Psoas muscle (tissue), 8 donors: Measurements from ENCODE around the gene MUC4. TPM values are rescaled to one million over a fixed set of nuclear protein-coding genes. Genes with fewer than 3 reads are reported as not detected.
A peak's percentile ranks its signal among the peaks of the same experiment; 100 is the strongest.

Experiments used
- ATAC-seq, 4 donors: fragments of 200-7000 bp; cut with Tn5 transposase; one replicate each; pipeline ENCODE4 v1.9.1; 2020; ENCODE audit warnings: moderate library complexity in 3 of 4, mild to moderate bottlenecking in 2 of 4
- DNase-seq, 2 donors: peaks; one replicate each; pipeline ENCODE4 v3.0.0-alpha.2; 2020
- H3K27ac ChIP-seq: fragments of 200-600 bp; one replicate; pipeline ENCODE4 v1.8.0; 2022
- H3K27me3 ChIP-seq, 3 donors: fragments of 200-600 bp in 1 of 3; one replicate each; pipeline versions ENCODE4 v1.6.1 to v1.8.0; 2013 to 2022; ENCODE audit warnings: low read length in 2 of 3, mild to moderate bottlenecking in 2 of 3, moderate library complexity in 1 of 3; ENCODE audit not compliant: insufficient read depth in 3 of 3
- H3K36me3 ChIP-seq, 2 donors: fragments of 200-600 bp in 1 of 2; one replicate each; pipeline versions ENCODE4 v1.6.1 to v1.8.0; 2013 to 2022; ENCODE audit warnings: low read depth in 1 of 2, mild to moderate bottlenecking in 1 of 2, moderate library complexity in 1 of 2; ENCODE audit not compliant: insufficient read depth in 1 of 2
- H3K4me1 ChIP-seq: fragments of 200-600 bp; one replicate; pipeline ENCODE4 v1.8.0; 2022
- H3K4me3 ChIP-seq: fragments of 200-600 bp; one replicate; pipeline ENCODE4 v1.8.0; 2022; ENCODE audit warnings: mild to moderate bottlenecking
- H3K9me3 ChIP-seq: fragments of 200-600 bp; one replicate; pipeline ENCODE4 v1.8.0; 2022
- WGBS, 3 donors: extraction: QIAGEN DNeasy Blood & Tissue Kit; methylation state at CpG; one replicate each; pipeline versions ENCODE4 v1.1.6 to v1.1.7; 2013; 5-methylcytosine and 5-hydroxymethylcytosine counted together
- intact Hi-C, 2 donors: fragments of 100-400 bp; cut with DNase I; formaldehyde crosslinking; loops; one replicate each; pipeline versions ENCODE4 v1.11.0 to v1.14.2; 2022
- polyA plus RNA-seq, 3 donors: library from polyadenylated mRNA; stranded (reverse); fragments of 200-250 nt; gene quantifications; one replicate each; pipeline ENCODE4 v1.2.3, GENCODE V29; 2013
- total RNA-seq, 4 donors: library from RNA; stranded (reverse); fragmentation: NEBNext Ultra II Directional in 2 of 4; extraction: Animal tissue kit (Norgen Biotek cat#: 25700) in 2 of 4; gene quantifications; one replicate each; pipeline versions ENCODE4 v1.2.1 to v1.2.4, GENCODE V29; 2021 to 2023
- TF ChIP-seq, protein P1 (sequence below): fragments of 200-600 bp; IDR thresholded peaks from one replicate; pipeline ENCODE4 v1.8.0; 2022; ENCODE audit warnings: antibody characterized with exemption
- donor health status: healthy with polysubstance abuse.
- donor health status: DM: no; HTN: no; CAD: no; lungs with moderate emphysema.
- donor health status: Bipolar disorder and iron deficiency.
- donor health status: healthy.
- donor health status: DM: yes; HTN: yes; CAD: no.
- donor health status: DM: no; HTN: no; CAD: no.
- donor health status: DM: no; HTN: no; CAD: no.
- donor health status: DM: yes; HTN: yes; CAD: no.

Gene MUC4
- total and polyA plus RNA-seq, 7 donors, result 0.01 to 0.08 (median 0.02) TPM; not detected in 4

DNA sequence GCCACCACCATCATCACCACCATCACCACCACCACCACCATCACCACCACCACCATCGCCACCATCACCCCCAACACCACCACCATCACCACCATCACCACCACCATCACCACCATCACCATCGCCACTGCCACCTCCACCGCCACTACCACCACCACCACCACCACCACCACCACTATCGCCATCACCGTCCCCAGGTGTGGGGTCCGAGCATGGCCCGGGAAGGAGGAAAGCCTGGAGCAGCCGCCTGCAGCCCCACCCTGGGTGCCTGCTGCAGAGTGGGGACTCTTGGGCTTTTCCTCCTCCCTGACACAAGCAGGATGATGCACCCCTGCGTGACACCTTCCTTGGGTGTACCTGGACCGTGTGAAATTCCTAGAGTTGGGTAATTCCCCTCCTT, 43.9 kb downstream of the MUC4 start:
- TF ChIP-seq, protein P1, sequence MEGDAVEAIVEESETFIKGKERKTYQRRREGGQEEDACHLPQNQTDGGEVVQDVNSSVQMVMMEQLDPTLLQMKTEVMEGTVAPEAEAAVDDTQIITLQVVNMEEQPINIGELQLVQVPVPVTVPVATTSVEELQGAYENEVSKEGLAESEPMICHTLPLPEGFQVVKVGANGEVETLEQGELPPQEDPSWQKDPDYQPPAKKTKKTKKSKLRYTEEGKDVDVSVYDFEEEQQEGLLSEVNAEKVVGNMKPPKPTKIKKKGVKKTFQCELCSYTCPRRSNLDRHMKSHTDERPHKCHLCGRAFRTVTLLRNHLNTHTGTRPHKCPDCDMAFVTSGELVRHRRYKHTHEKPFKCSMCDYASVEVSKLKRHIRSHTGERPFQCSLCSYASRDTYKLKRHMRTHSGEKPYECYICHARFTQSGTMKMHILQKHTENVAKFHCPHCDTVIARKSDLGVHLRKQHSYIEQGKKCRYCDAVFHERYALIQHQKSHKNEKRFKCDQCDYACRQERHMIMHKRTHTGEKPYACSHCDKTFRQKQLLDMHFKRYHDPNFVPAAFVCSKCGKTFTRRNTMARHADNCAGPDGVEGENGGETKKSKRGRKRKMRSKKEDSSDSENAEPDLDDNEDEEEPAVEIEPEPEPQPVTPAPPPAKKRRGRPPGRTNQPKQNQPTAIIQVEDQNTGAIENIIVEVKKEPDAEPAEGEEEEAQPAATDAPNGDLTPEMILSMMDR, result no peak
- Histone ChIP-seq H3K36me3 (no peaks in the 10 kb centered on the region), H3K9me3 (no peaks in the 10 kb centered on the region), H3K4me1 (no peaks in the 10 kb centered on the region), H3K27ac (no peak overlapping the region), H3K27me3 (peaks cover 0 to 12% (median 4%) of the 10 kb centered on the region in 3 donors), H3K4me3 (no peak overlapping the region)
- ATAC-seq, result no peak
- no peak for DNase-seq
- 78 to 92% (median 85%) methylated on average over 9 to 10 of the region's 10 CpGs for WGBS, 3 donors
- intact Hi-C loops, result no loop called here

DNA sequence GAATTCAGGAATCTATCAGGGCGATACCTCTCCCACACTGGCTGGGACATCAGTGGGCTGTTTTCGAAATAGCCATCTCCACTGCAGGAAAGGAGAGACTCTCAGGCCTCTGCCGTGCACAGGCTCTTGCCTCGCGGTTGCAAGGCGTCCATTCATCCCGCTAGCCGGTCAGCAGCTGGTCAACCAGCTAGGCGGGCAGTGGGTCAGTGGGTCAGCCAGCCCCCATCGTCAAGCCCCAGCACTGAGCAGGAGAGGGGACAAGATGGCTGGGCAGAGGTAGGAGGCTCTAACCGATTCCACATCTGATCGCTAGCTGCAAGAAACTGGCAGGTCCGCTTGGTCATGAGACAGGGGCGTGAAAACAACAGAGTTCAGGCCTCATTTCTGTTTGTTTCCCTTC, 45.1 kb downstream of the MUC4 start:
- intact Hi-C loops, result no loop called here
- ATAC-seq, result no peak
- no peaks in the 10 kb centered on the region for H3K36me3 ChIP-seq
- DNase-seq, result no peak
- peaks cover 0 to 20% (median 7%) of the 10 kb centered on the region in 3 donors for H3K27me3 ChIP-seq
- no peaks in the 10 kb centered on the region for H3K9me3 ChIP-seq
- TF ChIP-seq, protein P1, result no peak
- no peak overlapping the region for H3K27ac ChIP-seq
- 96 to 97% (median 96%) methylated on average over 14 of the region's 14 CpGs for WGBS, 3 donors
- H3K4me3 ChIP-seq, result no peak overlapping the region
- H3K4me1 ChIP-seq, result no peaks in the 10 kb centered on the region

DNA sequence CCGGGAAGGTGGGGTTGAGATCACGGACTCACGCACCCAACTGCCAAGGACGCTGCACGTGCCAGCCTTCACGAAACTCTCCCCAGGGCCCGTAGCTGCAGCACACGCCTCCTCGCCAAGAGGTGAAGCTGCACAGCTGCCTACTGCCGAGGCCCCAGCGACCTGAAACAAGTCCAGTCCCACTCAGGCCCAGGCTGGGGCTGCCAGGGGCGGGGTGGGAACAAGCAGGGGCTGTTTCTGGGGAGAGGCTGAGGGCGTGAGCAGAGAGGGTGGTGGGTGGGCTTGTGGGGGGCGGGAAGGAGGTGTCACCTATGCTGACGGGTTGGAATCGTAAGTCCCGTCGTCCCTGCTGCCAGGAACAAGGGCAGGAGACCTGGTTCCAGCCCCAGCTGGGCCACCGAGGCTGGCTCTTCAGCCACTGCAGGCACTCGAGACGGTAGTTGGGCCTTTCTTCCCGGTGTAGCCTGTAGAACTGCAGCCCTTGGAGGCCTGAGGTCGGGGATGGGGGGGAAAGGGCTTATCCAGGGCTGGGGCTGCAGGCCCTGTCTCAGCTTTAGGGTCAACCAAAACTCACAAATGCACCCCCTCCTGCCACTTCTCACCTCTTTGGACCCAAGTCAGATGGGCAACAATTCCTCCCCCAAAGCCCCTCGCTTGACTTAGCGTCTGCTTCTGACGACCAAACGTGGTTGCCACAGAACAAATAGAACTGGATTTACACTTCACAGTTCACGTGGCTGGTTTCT, 46.6 kb downstream of the MUC4 start:
- 74 to 78% (median 77%) methylated on average over 27 to 28 of the region's 28 CpGs for WGBS, 3 donors
- Histone ChIP-seq H3K27ac (no peak overlapping the region), H3K36me3 (no peaks in the 10 kb centered on the region), H3K4me1 (no peaks in the 10 kb centered on the region), H3K9me3 (no peaks in the 10 kb centered on the region), H3K4me3 (no peak overlapping the region), H3K27me3 (peaks cover 0 to 33% (median 13%) of the 10 kb centered on the region in 3 donors)
- peak in 1 of 2 donors; percentile 51 for DNase-seq
- ATAC-seq, result no peak
- TF ChIP-seq, protein P1, result no peak
- intact Hi-C loops, result no loop called here

DNA sequence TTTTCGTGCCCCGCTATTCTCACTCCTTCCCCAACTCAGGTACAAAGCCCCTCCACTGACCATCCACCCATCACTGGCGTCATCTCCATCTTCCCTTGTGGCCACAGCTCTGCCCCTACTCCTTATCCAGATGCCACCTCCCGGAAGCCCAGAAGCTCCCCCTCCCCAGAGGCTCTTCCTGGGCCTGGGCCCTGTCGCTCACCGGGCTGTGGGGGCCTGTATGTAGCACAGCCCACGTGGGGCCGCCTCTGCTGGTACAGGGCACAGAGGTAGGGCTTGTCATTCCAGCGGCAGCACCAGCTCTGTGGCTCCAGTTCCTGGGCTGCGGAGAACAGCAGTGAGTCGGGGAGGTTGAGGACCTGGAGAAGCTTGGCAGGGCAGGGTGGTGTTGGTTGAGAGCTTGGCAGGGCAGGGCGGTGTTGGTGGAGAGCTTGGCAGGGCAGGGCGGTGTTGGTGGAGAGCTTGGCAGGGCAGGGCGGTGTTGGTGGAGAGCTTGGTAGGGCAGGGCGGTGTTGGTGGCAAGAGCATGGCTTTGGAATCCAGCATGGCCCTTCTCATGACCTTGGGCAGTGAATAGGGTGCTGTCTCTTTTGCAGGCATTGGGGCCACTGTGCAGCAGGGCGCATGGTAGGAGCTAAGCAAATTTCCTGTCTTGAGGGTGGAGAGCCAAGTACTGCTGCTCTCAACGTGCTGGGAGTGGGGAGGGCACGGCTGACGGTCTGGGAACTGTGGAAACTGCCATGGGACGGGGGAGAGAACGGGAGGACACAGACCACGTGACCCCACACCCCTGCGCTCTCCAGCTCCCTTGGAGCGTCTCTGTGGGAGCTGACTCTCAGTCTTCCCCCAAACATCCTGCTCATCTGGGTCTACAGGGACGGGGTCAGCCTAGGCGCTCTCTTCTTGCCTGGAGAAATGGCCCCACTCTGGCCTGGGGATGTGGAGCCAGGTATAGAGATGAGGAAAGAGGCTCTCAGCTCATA, 47.6 kb downstream of the MUC4 start:
- TF ChIP-seq, protein P1, result no peak
- Histone ChIP-seq H3K9me3 (no peaks in the 10 kb centered on the region), H3K4me1 (no peaks in the 10 kb centered on the region), H3K27me3 (peaks cover 0 to 39% (median 15%) of the 10 kb centered on the region in 3 donors), H3K36me3 (no peaks in the 10 kb centered on the region), H3K4me3 (no peak overlapping the region), H3K27ac (no peak overlapping the region)
- intact Hi-C loops, result no loop called here
- peak in 1 of 2 donors; percentile 41 for DNase-seq
- WGBS, 3 donors, result 60 to 76% (median 66%) methylated on average over 25 to 26 of the region's 26 CpGs
- peak in 1 of 4 donors; percentile 16 for ATAC-seq
